Measurements from ENCODE around the gene UBE2M. TPM values are rescaled to one million over a fixed set of nuclear protein-coding genes. Genes with fewer than 3 reads are reported as not detected.

The UBE2M gene
- polyA plus RNA-seq, 1 donor (not counting 4 experiments of a cell fraction or from before 2014, with no cell fraction given), result 82.6 TPM

- dilution Hi-C loops (cut with MboI; ENCODE audit: extremely low pct_ligation_motif_present, low sequenced_read_pairs), result no loop called here
These were observed 4.0 kb upstream of the UBE2M start for GRCh38 chr19:58562122-58563033.

GRCh38 chr19:58561373-58562121, 3.1 kb upstream of the UBE2M start:
- Histone ChIP-seq H3K4me1 (ENCODE audit: control insufficient read depth, extremely low read depth, insufficient read depth, low read length) (peaks cover 30% of the 10 kb centered on the region), H3K79me2 (ENCODE audit: control insufficient read depth, insufficient read depth, low read length) (peaks cover 16% of the 10 kb centered on the region), H3K4me3 (ENCODE audit: control insufficient read depth in 2 of 3, extremely low read depth in 1 of 3, insufficient read depth in 2 of 3, low read depth in 1 of 3, low read length in 3 of 3) (peak overlapping the region in 2 of 3 experiments; percentile 23 to 54), H3K9me3 (ENCODE audit: control insufficient read depth, low read depth, low read length) (no peaks in the 10 kb centered on the region), H3K27ac (ENCODE audit: control insufficient read depth, insufficient read depth, low read length) (no peak overlapping the region), H4K20me1 (ENCODE audit: control insufficient read depth, extremely low read depth, insufficient read depth, low read length) (no peaks in the 10 kb centered on the region), H3K9ac (ENCODE audit: control insufficient read depth, extremely low read depth, insufficient read depth, low read length) (peak overlapping the region; percentile 44), H2AFZ (ENCODE audit: control insufficient read depth, low read length) (no peak overlapping the region), H3K27me3 (ENCODE audit: control insufficient read depth, extremely low read depth, insufficient read depth, low read length) (peaks cover 4% of the 10 kb centered on the region), H3K36me3 (ENCODE audit: control insufficient read depth in 2 of 2, extremely low read depth in 1 of 2, insufficient read depth in 2 of 2, low read length in 2 of 2) (peaks cover 3 to 8% of the 10 kb centered on the region in 2 experiments), H3K9me1 (ENCODE audit: control insufficient read depth, extremely low read depth, insufficient read depth, low read length) (no peaks in the 10 kb centered on the region), H3K4me2 (ENCODE audit: control insufficient read depth, extremely low read depth, insufficient read depth, low read depth, low read length) (peak overlapping the region; percentile 84)
- dilution Hi-C loops (cut with MboI; ENCODE audit: extremely low pct_ligation_motif_present, low sequenced_read_pairs), result no loop called here
- FAIRE-seq (no peak), DNase-seq (ENCODE audit: low read depth, low spot score) (no peak)
- TF ChIP-seq CTCF (optimal IDR thresholded peaks at IDR 0.05 in 1 of 3, IDR thresholded peaks at IDR 0.05 in 1 of 3, conservative IDR thresholded peaks at IDR 0.05 in 1 of 3; ENCODE audit: extremely low read depth in 1 of 3, insufficient read depth in 2 of 3, low read length in 3 of 3), result no peak
- TF ChIP-seq EZH2 (IDR thresholded peaks at IDR 0.05; ENCODE audit: low read length), result no peak

More at GRCh38 chr19:58562122-58563033, 4.0 kb upstream of the UBE2M start:
- DNase-seq (ENCODE audit: low read depth, low spot score) (no peak), FAIRE-seq (no peak)
- Histone ChIP-seq H3K36me3 (ENCODE audit: control insufficient read depth in 2 of 2, extremely low read depth in 1 of 2, insufficient read depth in 2 of 2, low read length in 2 of 2) (peaks cover 2 to 5% of the 10 kb centered on the region in 2 experiments), H2AFZ (ENCODE audit: control insufficient read depth, low read length) (peak overlapping the region; percentile 56), H3K4me1 (ENCODE audit: control insufficient read depth, extremely low read depth, insufficient read depth, low read length) (peaks cover 22% of the 10 kb centered on the region), H4K20me1 (ENCODE audit: control insufficient read depth, extremely low read depth, insufficient read depth, low read length) (no peaks in the 10 kb centered on the region), H3K9ac (ENCODE audit: control insufficient read depth, extremely low read depth, insufficient read depth, low read length) (peak overlapping the region; percentile 44), H3K79me2 (ENCODE audit: control insufficient read depth, insufficient read depth, low read length) (peaks cover 8% of the 10 kb centered on the region), H3K9me3 (ENCODE audit: control insufficient read depth, low read depth, low read length) (no peaks in the 10 kb centered on the region), H3K4me3 (ENCODE audit: control insufficient read depth in 2 of 3, extremely low read depth in 1 of 3, insufficient read depth in 2 of 3, low read depth in 1 of 3, low read length in 3 of 3) (peak overlapping the region; percentile 23 to 54 (median 29)), H3K4me2 (ENCODE audit: control insufficient read depth, extremely low read depth, insufficient read depth, low read depth, low read length) (peak overlapping the region; percentile 84), H3K9me1 (ENCODE audit: control insufficient read depth, extremely low read depth, insufficient read depth, low read length) (no peaks in the 10 kb centered on the region), H3K27me3 (ENCODE audit: control insufficient read depth, extremely low read depth, insufficient read depth, low read length) (peaks cover 4% of the 10 kb centered on the region), H3K27ac (ENCODE audit: control insufficient read depth, insufficient read depth, low read length) (no peak overlapping the region)
- TF ChIP-seq CTCF (optimal IDR thresholded peaks at IDR 0.05 in 1 of 3, IDR thresholded peaks at IDR 0.05 in 1 of 3, conservative IDR thresholded peaks at IDR 0.05 in 1 of 3; ENCODE audit: extremely low read depth in 1 of 3, insufficient read depth in 2 of 3, low read length in 3 of 3) (no peak), EZH2 (IDR thresholded peaks at IDR 0.05; ENCODE audit: low read length) (no peak)

Measured in keratinocyte (primary cell).